MM.1S (cell line): ENCODE results near the gene MYO16.

Experiments used
- DNase-seq: peaks from one replicate; pipeline ENCODE4 v3.0.0-alpha.2; 2015
- H2AFZ ChIP-seq: fragments of 300-600 bp; sonication (generic); 2 replicates; pipeline ENCODE4 v1.6.0; 2016; ENCODE audit warnings: antibody characterized with exemption, low read length
- H3F3A ChIP-seq: fragments of 300-600 bp; sonication (generic); 2 replicates; pipeline ENCODE4 v1.6.1; 2016; ENCODE audit warnings: mild to moderate bottlenecking, antibody characterized with exemption, low read length, moderate library complexity, mixed read lengths; ENCODE audit not compliant: insufficient read depth
- H3K27ac ChIP-seq: fragments of 300-600 bp; sonication (generic); 2 replicates; pipeline ENCODE4 v1.5.1; 2016; ENCODE audit warnings: mild to moderate bottlenecking, low read length
- H3K27me3 ChIP-seq: fragments of 300-600 bp; sonication (generic); replicated peaks from 2 replicates; pipeline ENCODE4 v1.6.0; 2016; ENCODE audit warnings: low read length; ENCODE audit not compliant: insufficient read depth
- H3K36me3 ChIP-seq: fragments of 300-600 bp; sonication (generic); replicated peaks from 2 replicates; pipeline ENCODE4 v1.6.1; 2016; ENCODE audit warnings: mild to moderate bottlenecking, low read length, mixed read lengths; ENCODE audit not compliant: insufficient read depth
- H3K4me1 ChIP-seq: fragments of 300-600 bp; sonication (generic); 2 replicates; pipeline ENCODE4 v1.6.1; 2016; ENCODE audit warnings: low read length, mixed read lengths
- H3K4me2 ChIP-seq: fragments of 300-600 bp; sonication (generic); 2 replicates; pipeline ENCODE4 v1.6.0; 2016; ENCODE audit warnings: low read depth, low read length
- H3K4me3 ChIP-seq: fragments of 300-600 bp; sonication (generic); 2 replicates; pipeline ENCODE4 v1.5.1; 2016; ENCODE audit warnings: low read length, mixed read lengths
- H3K79me2 ChIP-seq: fragments of 300-600 bp; sonication (generic); 2 replicates; pipeline ENCODE4 v1.6.1; 2016; ENCODE audit warnings: mixed run types, low read length, mixed read lengths
- H3K9ac ChIP-seq: fragments of 300-600 bp; sonication (generic); 2 replicates; pipeline ENCODE4 v1.6.1; 2016; ENCODE audit warnings: low read length, mixed read lengths
- H3K9me2 ChIP-seq: fragments of 300-600 bp; sonication (generic); replicated peaks from 2 replicates; pipeline ENCODE4 v1.6.1; 2016; ENCODE audit warnings: mild to moderate bottlenecking, low read length, mixed read lengths; ENCODE audit not compliant: insufficient read depth
- H3K9me3 ChIP-seq: fragments of 300-600 bp; sonication (generic); replicated peaks from 2 replicates; pipeline ENCODE4 v1.6.1; 2016; ENCODE audit warnings: mild to moderate bottlenecking, low read length, mixed read lengths; ENCODE audit not compliant: insufficient read depth
- H4K20me1 ChIP-seq: fragments of 300-600 bp; sonication (generic); 2 replicates; pipeline ENCODE4 v1.6.1; 2016; ENCODE audit warnings: mild to moderate bottlenecking, low read length, moderate library complexity, mixed read lengths; ENCODE audit not compliant: insufficient read depth
- CTCF ChIP-seq: fragments of 300-600 bp; sonication (generic); IDR thresholded peaks from 2 replicates; pipeline ENCODE4 v1.5.1; 2016; ENCODE audit warnings: antibody characterized with exemption, low read length, mixed read lengths
- EZH2 ChIP-seq: fragments of 300-600 bp; sonication (generic); optimal IDR thresholded peaks from 2 replicates; pipeline ENCODE3; 2017; ENCODE audit warnings: low read depth, mild to moderate bottlenecking, antibody characterized with exemption, low read length, mixed read lengths
- EZH2phosphoT487 ChIP-seq: fragments of 300-600 bp; sonication (generic); IDR thresholded peaks from 2 replicates; pipeline ENCODE4 v1.6.1; 2018; ENCODE audit warnings: antibody characterized with exemption, low read length

Gene MYO16

GRCh38 chr13:109228211-109228610 is 598.8 kb downstream of the MYO16 start:
- Histone ChIP-seq H3F3A (no peaks in the 10 kb centered on the region), H3K9me3 (no peaks in the 10 kb centered on the region), H2AFZ (no peak overlapping the region), H3K4me2 (no peak overlapping the region), H4K20me1 (no peaks in the 10 kb centered on the region), H3K9me2 (no peaks in the 10 kb centered on the region), H3K79me2 (no peaks in the 10 kb centered on the region), H3K9ac (no peak overlapping the region), H3K4me1 (no peaks in the 10 kb centered on the region), H3K4me3 (no peak overlapping the region), H3K27me3 (no peaks in the 10 kb centered on the region), H3K36me3 (no peaks in the 10 kb centered on the region), H3K27ac (no peak overlapping the region)
- TF ChIP-seq EZH2 = no peak
- no peak for TF ChIP-seq CTCF
- TF ChIP-seq EZH2phosphoT487 = no peak
- DNase-seq = no peak

GRCh38 chr13:109231888-109232287 is 602.5 kb downstream of the MYO16 start:
- no peaks in the 10 kb centered on the region for H3K79me2 ChIP-seq
- H3K4me1 ChIP-seq = no peaks in the 10 kb centered on the region
- TF ChIP-seq EZH2phosphoT487 = no peak
- TF ChIP-seq CTCF = no peak
- no peak for TF ChIP-seq EZH2
- H4K20me1 ChIP-seq = no peaks in the 10 kb centered on the region
- no peaks in the 10 kb centered on the region for H3F3A ChIP-seq
- no peaks in the 10 kb centered on the region for H3K9me2 ChIP-seq
- no peak overlapping the region for H3K4me2 ChIP-seq
- H3K36me3 ChIP-seq = no peaks in the 10 kb centered on the region
- H3K27ac ChIP-seq = no peak overlapping the region
- DNase-seq = no peak
- no peak overlapping the region for H2AFZ ChIP-seq
- H3K9me3 ChIP-seq = no peaks in the 10 kb centered on the region
- no peak overlapping the region for H3K9ac ChIP-seq
- H3K4me3 ChIP-seq = no peak overlapping the region
- no peaks in the 10 kb centered on the region for H3K27me3 ChIP-seq

- no peaks in the 10 kb centered on the region for H3K9me3 ChIP-seq
- no peak overlapping the region for H3K4me3 ChIP-seq
- H3F3A ChIP-seq = no peaks in the 10 kb centered on the region
- H2AFZ ChIP-seq = no peak overlapping the region
- TF ChIP-seq CTCF (no peak), EZH2 (no peak), EZH2phosphoT487 (no peak)
- no peaks in the 10 kb centered on the region for H3K36me3 ChIP-seq
- H3K4me2 ChIP-seq = no peak overlapping the region
- H3K9ac ChIP-seq = no peak overlapping the region
- DNase-seq = no peak
- no peaks in the 10 kb centered on the region for H3K9me2 ChIP-seq
- no peak overlapping the region for H3K27ac ChIP-seq
- no peaks in the 10 kb centered on the region for H4K20me1 ChIP-seq
- H3K79me2 ChIP-seq = no peaks in the 10 kb centered on the region
- no peaks in the 10 kb centered on the region for H3K27me3 ChIP-seq
- H3K4me1 ChIP-seq = no peaks in the 10 kb centered on the region
Observed at GRCh38 chr13:109233293-109233692, 603.9 kb downstream of the MYO16 start.
